Endothelial cell of umbilical vein (primary cell): ENCODE results near the gene KIF4A. TPM values are rescaled to one million over a fixed set of nuclear protein-coding genes. Genes with fewer than 3 reads are reported as not detected.
A peak's percentile ranks its signal among the peaks of the same experiment; 100 is the strongest.

Source experiments
- BruUV-seq: library from RNA; stranded (reverse); fragments of 400-500 nt; replicated peaks from 2 replicates; lab custom pipeline; 2021; lab: Mats Ljungman, UMichigan
- CTCF ChIA-PET: fragments of 300-600, 350-600 bp; sonication (Branson Sonifier 250); formaldehyde crosslinking; loops from one replicate; lab custom pipeline; 2021; ENCODE audit warnings: antibody characterized with exemption, inconsistent platforms; lab: Charles Lee
- POLR2A ChIA-PET: fragments of 300-600, 350-600 bp; sonication (Branson Sonifier 250); formaldehyde crosslinking; loops from one replicate; lab custom pipeline; 2021; ENCODE audit warnings: antibody characterized with exemption, inconsistent platforms; lab: Charles Lee
- DNase-seq: peaks from one replicate; pipeline ENCODE4 v3.0.0-alpha.2; 2011; ENCODE audit warnings: low read depth, low spot score
- FAIRE-seq: peaks from 2 replicates; lab custom pipeline; 2011; peaks lifted over from hg19 to GRCh38; lab: Jason Lieb, UNC
- H2AFZ ChIP-seq: 2 replicates; pipeline ENCODE4 v1.6.0; 2012; ENCODE audit warnings: low read depth, low read length, control low read depth, inconsistent platforms
- H3K27ac ChIP-seq: 2 replicates; pipeline ENCODE4 v1.5.1; 2011; ENCODE audit warnings: low read depth, mild to moderate bottlenecking, control low read depth, low read length, moderate library complexity; ENCODE audit not compliant: insufficient read depth
- H3K27me3 ChIP-seq, 2 experiments: 2 replicates each; pipeline versions ENCODE4 v1.6.0 to v1.6.1; 2011; ENCODE audit warnings: low read length in 2 of 2, mixed read lengths in 1 of 2; ENCODE audit not compliant: control insufficient read depth in 2 of 2, insufficient read depth in 2 of 2
- H3K36me3 ChIP-seq, 2 experiments: 2 replicates in 1 of 2; 3 replicates in 1 of 2; pipeline ENCODE4 v1.5.1; 2011; ENCODE audit warnings: low read length in 2 of 2, mild to moderate bottlenecking in 1 of 2, moderate library complexity in 1 of 2; ENCODE audit not compliant: control insufficient read depth in 2 of 2, insufficient read depth in 2 of 2; ENCODE audit errors: extremely low read depth in 1 of 2
- H3K4me1 ChIP-seq: 3 replicates; pipeline ENCODE4 v1.5.1; 2011; ENCODE audit warnings: mild to moderate bottlenecking, low read length; ENCODE audit not compliant: control insufficient read depth, insufficient read depth; ENCODE audit errors: extremely low read depth
- H3K4me2 ChIP-seq: 2 replicates; pipeline ENCODE4 v1.6.1; 2011; ENCODE audit warnings: low read length, control low read depth, mixed read lengths; ENCODE audit not compliant: insufficient read depth
- H3K4me3 ChIP-seq, 3 experiments: fragments of 200-600 bp in 1 of 3; sonication (generic), shearing (Covaris generic) in 1 of 3; replicated peaks in 1 of 3; 2 replicates each; pipeline ENCODE4 v1.5.1; 2011 to 2016; ENCODE audit warnings: control low read depth in 3 of 3, low read length in 3 of 3, mild to moderate bottlenecking in 2 of 3, inconsistent platforms in 1 of 3, low read depth in 1 of 3, moderate library complexity in 1 of 3; ENCODE audit not compliant: insufficient read depth in 1 of 3
- H3K79me2 ChIP-seq: 2 replicates; pipeline ENCODE4 v1.6.0; 2012; ENCODE audit warnings: low read length, inconsistent platforms; ENCODE audit not compliant: control insufficient read depth, insufficient read depth
- H3K9ac ChIP-seq: replicated peaks from 2 replicates; pipeline ENCODE3; 2011; ENCODE audit warnings: low read length, control low read depth; ENCODE audit not compliant: insufficient read depth; ENCODE audit errors: extremely low read depth
- H3K9me1 ChIP-seq: replicated peaks from 3 replicates; pipeline ENCODE4 v1.6.0; 2011; ENCODE audit warnings: mild to moderate bottlenecking, low read length; ENCODE audit not compliant: control insufficient read depth, insufficient read depth; ENCODE audit errors: extremely low read depth
- H3K9me3 ChIP-seq: replicated peaks from 2 replicates; pipeline ENCODE4 v1.5.1; 2012; ENCODE audit warnings: low read length, inconsistent platforms; ENCODE audit not compliant: control insufficient read depth, insufficient read depth
- H4K20me1 ChIP-seq: replicated peaks from 2 replicates; pipeline ENCODE3; 2011; ENCODE audit warnings: mild to moderate bottlenecking, low read length; ENCODE audit not compliant: control insufficient read depth, insufficient read depth; ENCODE audit errors: extremely low read depth
- EZH2 ChIP-seq: IDR thresholded peaks from 2 replicates; pipeline ENCODE4 v1.6.1; 2012; ENCODE audit warnings: borderline replicate concordance, low read depth, mild to moderate bottlenecking, moderate library complexity, low read length, inconsistent platforms; ENCODE audit not compliant: severe bottlenecking
- FOS ChIP-seq: IDR thresholded peaks from 2 replicates; pipeline ENCODE4 v1.6.1; 2011; ENCODE audit warnings: mild to moderate bottlenecking, low read length, moderate library complexity, borderline replicate concordance; ENCODE audit not compliant: insufficient read depth
- GATA2 ChIP-seq: IDR thresholded peaks from 2 replicates; pipeline ENCODE4 v1.7.0; 2011; ENCODE audit warnings: low read depth, mild to moderate bottlenecking, moderate library complexity, mixed read lengths, low read length; ENCODE audit not compliant: insufficient read length, insufficient read depth
- JUN ChIP-seq: IDR thresholded peaks from 2 replicates; pipeline ENCODE4 v1.6.1; 2011; ENCODE audit warnings: borderline replicate concordance, low read depth; ENCODE audit not compliant: insufficient read length, insufficient read depth
- MYC ChIP-seq: IDR thresholded peaks from one replicate; pipeline ENCODE4 v1.6.1; 2011; ENCODE audit warnings: mild to moderate bottlenecking, low read depth, low read length
- POLR2A ChIP-seq: IDR thresholded peaks from 2 replicates; pipeline ENCODE4 v1.6.1; 2012; ENCODE audit warnings: low read depth, mild to moderate bottlenecking, control low read depth, low read length
- POLR2AphosphoS5 ChIP-seq: IDR thresholded peaks from 2 replicates; pipeline ENCODE4 v1.6.1; 2012; ENCODE audit warnings: low read depth, mild to moderate bottlenecking, control low read depth, low read length, moderate library complexity; ENCODE audit not compliant: insufficient read depth
- dilution Hi-C: fragments of 300-500 bp; cut with MboI; formaldehyde crosslinking; loops from one replicate; pipeline ENCODE4 v1.15.0; 2019; ENCODE audit warnings: low sequenced_read_pairs; ENCODE audit not compliant: extremely low pct_ligation_motif_present
- intact Hi-C: fragments of 100-400 bp; cut with micrococcal nuclease; formaldehyde crosslinking; loops from one replicate; pipeline ENCODE4 v1.10.0; 2022
- polyA plus RNA-seq, 4 experiments: library from polyadenylated mRNA; depleted of rRNA in 3 of 4; stranded (reverse) in 3 of 4; unstranded in 1 of 4; fragments of >200 nt; gene quantifications; 2 replicates each; pipeline versions ENCODE4 v1.2.1 to v1.2.3, GENCODE V29; 2011 to 2012; ENCODE audit warnings: missing spikeins in 1 of 4
- total RNA-seq: library from RNA; stranded (reverse); gene quantifications from 2 replicates; pipeline ENCODE4 v1.2.3, GENCODE V29; 2021
- TF ChIP-seq, protein P1 (sequence below), 2 donors: IDR thresholded peaks; 1 replicate in 1 of 2; 2 replicates in 1 of 2; pipeline ENCODE4 v1.5.1; 2011; ENCODE audit warnings: low read length in 2 of 2, mild to moderate bottlenecking in 2 of 2, moderate library complexity in 2 of 2, control low read depth in 1 of 2, inconsistent platforms in 1 of 2, low read depth in 1 of 2; ENCODE audit not compliant: insufficient read depth in 1 of 2; ENCODE audit errors: extremely low read depth in 1 of 2
- TF ChIP-seq, protein P2 (sequence below): IDR thresholded peaks from 2 replicates; pipeline ENCODE4 v1.6.1; 2011; ENCODE audit not compliant: insufficient read depth, insufficient read length

Gene KIF4A
- total and polyA plus RNA-seq, 2 donors (not counting 3 experiments of a cell fraction or from before 2014, with no cell fraction given): 9.6 to 41.3 TPM

DNA sequence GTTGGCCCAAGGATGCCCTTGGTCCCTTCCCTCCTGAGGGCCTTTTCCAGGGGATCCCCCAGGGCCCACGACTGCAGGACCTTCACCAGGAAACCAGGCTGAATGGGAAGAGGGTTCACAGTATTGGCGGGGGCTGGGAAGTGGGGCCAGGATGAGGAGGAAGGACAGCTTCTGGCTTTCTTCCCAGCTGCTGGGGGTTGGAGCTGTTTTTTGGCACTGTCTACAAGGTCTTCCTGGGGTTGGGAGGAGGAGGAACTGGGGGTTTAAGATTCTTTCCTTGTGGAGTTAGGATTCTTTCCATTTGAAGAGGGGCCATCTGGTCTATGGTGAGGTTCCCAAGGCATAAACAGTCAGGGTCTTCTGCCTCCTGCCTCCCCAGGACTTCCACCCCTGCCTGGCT lies 64.8 kb downstream of the KIF4A start:
- H4K20me1 ChIP-seq: no peaks in the 10 kb centered on the region
- DNase-seq (peak; percentile 11), FAIRE-seq (no peak)
- no peak overlapping the region for H3K27ac ChIP-seq
- POLR2A ChIA-PET: no interaction called here
- H3K36me3 ChIP-seq: no peaks in the 10 kb centered on the region
- H3K4me2 ChIP-seq: no peak overlapping the region
- CTCF ChIA-PET: no interaction called here
- no peak overlapping the region for H3K9ac ChIP-seq
- no peak overlapping the region for H3K4me3 ChIP-seq
- no peaks in the 10 kb centered on the region for H3K9me3 ChIP-seq
- no TSS peak for BruUV-seq
- no peaks in the 10 kb centered on the region for H3K27me3 ChIP-seq
- no peak for TF ChIP-seq POLR2A
- TF ChIP-seq MYC: no peak
- no peak for TF ChIP-seq POLR2AphosphoS5
- no peak for TF ChIP-seq EZH2
- no peak for TF ChIP-seq FOS
- TF ChIP-seq GATA2: no peak
- TF ChIP-seq, protein P1, sequence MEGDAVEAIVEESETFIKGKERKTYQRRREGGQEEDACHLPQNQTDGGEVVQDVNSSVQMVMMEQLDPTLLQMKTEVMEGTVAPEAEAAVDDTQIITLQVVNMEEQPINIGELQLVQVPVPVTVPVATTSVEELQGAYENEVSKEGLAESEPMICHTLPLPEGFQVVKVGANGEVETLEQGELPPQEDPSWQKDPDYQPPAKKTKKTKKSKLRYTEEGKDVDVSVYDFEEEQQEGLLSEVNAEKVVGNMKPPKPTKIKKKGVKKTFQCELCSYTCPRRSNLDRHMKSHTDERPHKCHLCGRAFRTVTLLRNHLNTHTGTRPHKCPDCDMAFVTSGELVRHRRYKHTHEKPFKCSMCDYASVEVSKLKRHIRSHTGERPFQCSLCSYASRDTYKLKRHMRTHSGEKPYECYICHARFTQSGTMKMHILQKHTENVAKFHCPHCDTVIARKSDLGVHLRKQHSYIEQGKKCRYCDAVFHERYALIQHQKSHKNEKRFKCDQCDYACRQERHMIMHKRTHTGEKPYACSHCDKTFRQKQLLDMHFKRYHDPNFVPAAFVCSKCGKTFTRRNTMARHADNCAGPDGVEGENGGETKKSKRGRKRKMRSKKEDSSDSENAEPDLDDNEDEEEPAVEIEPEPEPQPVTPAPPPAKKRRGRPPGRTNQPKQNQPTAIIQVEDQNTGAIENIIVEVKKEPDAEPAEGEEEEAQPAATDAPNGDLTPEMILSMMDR (IDR thresholded peaks at IDR 0.05; ENCODE audit: extremely low read depth in 1 of 2, insufficient read depth in 1 of 2, low read depth in 1 of 2, low read length in 2 of 2): no peak
- no peak for TF ChIP-seq JUN
- TF ChIP-seq, protein P2, sequence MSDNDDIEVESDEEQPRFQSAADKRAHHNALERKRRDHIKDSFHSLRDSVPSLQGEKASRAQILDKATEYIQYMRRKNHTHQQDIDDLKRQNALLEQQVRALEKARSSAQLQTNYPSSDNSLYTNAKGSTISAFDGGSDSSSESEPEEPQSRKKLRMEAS: no peak
- dilution Hi-C loops (no loop called here), intact Hi-C loops (no loop called here)
- H3K9me1 ChIP-seq: no peaks in the 10 kb centered on the region
- no peak overlapping the region for H2AFZ ChIP-seq
- H3K79me2 ChIP-seq: no peaks in the 10 kb centered on the region
- H3K4me1 ChIP-seq: peaks cover 4% of the 10 kb centered on the region
